ENCODE data around the gene VASH2. TPM values are rescaled to one million over a fixed set of nuclear protein-coding genes. Genes with fewer than 3 reads are reported as not detected.
A peak's percentile ranks its signal among the peaks of the same experiment; 100 is the strongest.

VASH2 gene
- total and polyA plus RNA-seq, 2 donors (not counting 1 experiment from before 2014, with no cell fraction given): 0.17 to 0.22 TPM

DNA sequence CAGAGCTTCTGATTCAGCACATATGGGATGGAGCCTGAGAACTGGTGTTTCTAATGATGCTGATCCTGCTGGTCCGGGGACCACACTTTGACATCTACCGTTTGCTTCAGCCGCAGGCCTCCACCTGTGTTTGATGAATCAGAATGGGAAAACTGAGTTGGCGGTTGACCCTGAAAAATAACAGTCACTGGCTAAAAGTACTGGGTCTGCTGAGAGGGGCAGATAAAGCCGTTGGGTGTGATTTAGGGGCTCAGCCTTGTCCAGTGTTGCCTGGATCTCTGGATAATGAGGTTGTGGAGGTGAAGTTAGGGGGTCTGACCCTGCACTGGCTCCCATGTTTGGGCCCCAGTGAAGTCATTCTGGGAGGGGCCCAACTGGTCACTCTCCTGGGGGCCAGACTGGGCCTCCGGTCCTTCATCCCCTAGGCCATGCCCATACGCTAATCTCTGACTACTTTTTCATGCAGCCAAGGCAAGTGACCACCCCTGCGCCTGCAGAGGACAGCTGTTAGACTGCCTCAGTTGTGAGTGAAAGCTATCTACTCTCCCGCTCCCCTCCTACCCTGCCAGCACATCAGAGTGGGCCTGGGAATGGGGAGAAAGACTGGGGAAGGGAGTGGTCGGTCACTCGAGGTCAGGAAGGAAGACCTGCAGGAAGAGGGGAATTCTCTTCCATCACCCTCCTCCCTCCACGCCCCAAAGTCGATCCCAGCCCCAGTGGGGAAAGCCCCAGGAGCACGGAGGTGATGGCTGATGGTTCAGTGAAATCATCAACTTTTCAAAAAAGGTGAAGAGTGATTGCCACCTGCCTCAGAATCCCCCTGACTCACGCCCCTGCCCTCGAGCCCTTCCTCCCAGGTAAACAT, 27.7 kb downstream of the VASH2 start:
- H3K36me3 ChIP-seq (ENCODE audit: control insufficient read depth, insufficient read depth, low read length): no peaks in the 10 kb centered on the region
- H3K9me3 ChIP-seq (ENCODE audit: control insufficient read depth, insufficient read depth, low read depth, low read length): no peaks in the 10 kb centered on the region
- peak in 1 of 2 donors; percentile 66 for DNase-seq (ENCODE audit: low read depth in 2 of 2)
- no peaks in the 10 kb centered on the region for H4K20me1 ChIP-seq (ENCODE audit: control insufficient read depth, extremely low read depth, insufficient read depth, low read length)
- TF ChIP-seq, protein P1, sequence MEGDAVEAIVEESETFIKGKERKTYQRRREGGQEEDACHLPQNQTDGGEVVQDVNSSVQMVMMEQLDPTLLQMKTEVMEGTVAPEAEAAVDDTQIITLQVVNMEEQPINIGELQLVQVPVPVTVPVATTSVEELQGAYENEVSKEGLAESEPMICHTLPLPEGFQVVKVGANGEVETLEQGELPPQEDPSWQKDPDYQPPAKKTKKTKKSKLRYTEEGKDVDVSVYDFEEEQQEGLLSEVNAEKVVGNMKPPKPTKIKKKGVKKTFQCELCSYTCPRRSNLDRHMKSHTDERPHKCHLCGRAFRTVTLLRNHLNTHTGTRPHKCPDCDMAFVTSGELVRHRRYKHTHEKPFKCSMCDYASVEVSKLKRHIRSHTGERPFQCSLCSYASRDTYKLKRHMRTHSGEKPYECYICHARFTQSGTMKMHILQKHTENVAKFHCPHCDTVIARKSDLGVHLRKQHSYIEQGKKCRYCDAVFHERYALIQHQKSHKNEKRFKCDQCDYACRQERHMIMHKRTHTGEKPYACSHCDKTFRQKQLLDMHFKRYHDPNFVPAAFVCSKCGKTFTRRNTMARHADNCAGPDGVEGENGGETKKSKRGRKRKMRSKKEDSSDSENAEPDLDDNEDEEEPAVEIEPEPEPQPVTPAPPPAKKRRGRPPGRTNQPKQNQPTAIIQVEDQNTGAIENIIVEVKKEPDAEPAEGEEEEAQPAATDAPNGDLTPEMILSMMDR (conservative IDR thresholded peaks at IDR 0.05 in 1 of 2, IDR thresholded peaks at IDR 0.05 in 1 of 2; ENCODE audit: low read depth in 1 of 2, low read length in 2 of 2): no peak
- no peak for TF ChIP-seq EZH2 (IDR thresholded peaks at IDR 0.05; ENCODE audit: low read length, missing control alignments)
- no peak overlapping the region for H3K4me2 ChIP-seq (ENCODE audit: extremely low read depth, insufficient read depth, low read length)
- peaks cover 3% of the 10 kb centered on the region for H3K27me3 ChIP-seq (ENCODE audit: control insufficient read depth, insufficient read depth, low read length)
- no peak overlapping the region for H3K4me3 ChIP-seq (replicated peaks in 1 of 4; ENCODE audit: control extremely low read depth in 1 of 4, insufficient read depth in 1 of 4, low read depth in 3 of 4, low read length in 4 of 4)
- no peak overlapping the region for H3K9ac ChIP-seq (ENCODE audit: insufficient read depth, low read length)
- H3K79me2 ChIP-seq (ENCODE audit: control insufficient read depth, insufficient read depth, low read length): no peaks in the 10 kb centered on the region
- no peaks in the 10 kb centered on the region for H3K4me1 ChIP-seq (ENCODE audit: control insufficient read depth, extremely low read depth, insufficient read depth, low read length)
- H3K27ac ChIP-seq (ENCODE audit: insufficient read depth, low read length): no peak overlapping the region
- no peak overlapping the region for H2AFZ ChIP-seq (ENCODE audit: low read length)

- Histone ChIP-seq H4K20me1 (ENCODE audit: control insufficient read depth, extremely low read depth, insufficient read depth, low read length) (no peaks in the 10 kb centered on the region), H3K4me1 (ENCODE audit: control insufficient read depth, extremely low read depth, insufficient read depth, low read length) (no peaks in the 10 kb centered on the region), H3K27me3 (ENCODE audit: control insufficient read depth, insufficient read depth, low read length) (peaks cover 3% of the 10 kb centered on the region), H3K4me2 (ENCODE audit: extremely low read depth, insufficient read depth, low read length) (no peak overlapping the region), H2AFZ (ENCODE audit: low read length) (no peak overlapping the region), H3K36me3 (ENCODE audit: control insufficient read depth, insufficient read depth, low read length) (no peaks in the 10 kb centered on the region), H3K79me2 (ENCODE audit: control insufficient read depth, insufficient read depth, low read length) (no peaks in the 10 kb centered on the region), H3K9ac (ENCODE audit: insufficient read depth, low read length) (no peak overlapping the region), H3K4me3 (replicated peaks in 1 of 4; ENCODE audit: control extremely low read depth in 1 of 4, insufficient read depth in 1 of 4, low read depth in 3 of 4, low read length in 4 of 4) (no peak overlapping the region), H3K9me3 (ENCODE audit: control insufficient read depth, insufficient read depth, low read depth, low read length) (no peaks in the 10 kb centered on the region), H3K27ac (ENCODE audit: insufficient read depth, low read length) (no peak overlapping the region)
- TF ChIP-seq EZH2 (IDR thresholded peaks at IDR 0.05; ENCODE audit: low read length, missing control alignments): no peak
- TF ChIP-seq, protein P1 (conservative IDR thresholded peaks at IDR 0.05 in 1 of 2, IDR thresholded peaks at IDR 0.05 in 1 of 2; ENCODE audit: low read depth in 1 of 2, low read length in 2 of 2): no peak
- DNase-seq (ENCODE audit: low read depth in 2 of 2): no peak
Observed at GRCh38 chr1:212979340-212980122, 29.2 kb downstream of the VASH2 start.

- Histone ChIP-seq H3K36me3 (ENCODE audit: control insufficient read depth, insufficient read depth, low read length) (no peaks in the 10 kb centered on the region), H4K20me1 (ENCODE audit: control insufficient read depth, extremely low read depth, insufficient read depth, low read length) (no peaks in the 10 kb centered on the region), H3K79me2 (ENCODE audit: control insufficient read depth, insufficient read depth, low read length) (no peaks in the 10 kb centered on the region), H3K4me2 (ENCODE audit: extremely low read depth, insufficient read depth, low read length) (no peak overlapping the region), H3K4me3 (replicated peaks in 1 of 4; ENCODE audit: control extremely low read depth in 1 of 4, insufficient read depth in 1 of 4, low read depth in 3 of 4, low read length in 4 of 4) (no peak overlapping the region), H3K27me3 (ENCODE audit: control insufficient read depth, insufficient read depth, low read length) (peaks cover 3% of the 10 kb centered on the region), H3K27ac (ENCODE audit: insufficient read depth, low read length) (no peak overlapping the region), H3K4me1 (ENCODE audit: control insufficient read depth, extremely low read depth, insufficient read depth, low read length) (no peaks in the 10 kb centered on the region), H2AFZ (ENCODE audit: low read length) (no peak overlapping the region), H3K9me3 (ENCODE audit: control insufficient read depth, insufficient read depth, low read depth, low read length) (no peaks in the 10 kb centered on the region), H3K9ac (ENCODE audit: insufficient read depth, low read length) (no peak overlapping the region)
- DNase-seq (ENCODE audit: low read depth in 2 of 2): peak; percentile 55 to 89
- no peak for TF ChIP-seq EZH2 (IDR thresholded peaks at IDR 0.05; ENCODE audit: low read length, missing control alignments)
Observed at GRCh38 chr1:212980123-212980785, 29.9 kb downstream of the VASH2 start.

Measured in fibroblast of lung (primary cell).